ENCODE data around the gene GPR42. TPM values are rescaled to one million over a fixed set of nuclear protein-coding genes. Genes with fewer than 3 reads are reported as not detected.

The GPR42 gene
- total and polyA plus RNA-seq, 2 of the 4 experiments (the other 2 are of a cell fraction): not detected

DNA sequence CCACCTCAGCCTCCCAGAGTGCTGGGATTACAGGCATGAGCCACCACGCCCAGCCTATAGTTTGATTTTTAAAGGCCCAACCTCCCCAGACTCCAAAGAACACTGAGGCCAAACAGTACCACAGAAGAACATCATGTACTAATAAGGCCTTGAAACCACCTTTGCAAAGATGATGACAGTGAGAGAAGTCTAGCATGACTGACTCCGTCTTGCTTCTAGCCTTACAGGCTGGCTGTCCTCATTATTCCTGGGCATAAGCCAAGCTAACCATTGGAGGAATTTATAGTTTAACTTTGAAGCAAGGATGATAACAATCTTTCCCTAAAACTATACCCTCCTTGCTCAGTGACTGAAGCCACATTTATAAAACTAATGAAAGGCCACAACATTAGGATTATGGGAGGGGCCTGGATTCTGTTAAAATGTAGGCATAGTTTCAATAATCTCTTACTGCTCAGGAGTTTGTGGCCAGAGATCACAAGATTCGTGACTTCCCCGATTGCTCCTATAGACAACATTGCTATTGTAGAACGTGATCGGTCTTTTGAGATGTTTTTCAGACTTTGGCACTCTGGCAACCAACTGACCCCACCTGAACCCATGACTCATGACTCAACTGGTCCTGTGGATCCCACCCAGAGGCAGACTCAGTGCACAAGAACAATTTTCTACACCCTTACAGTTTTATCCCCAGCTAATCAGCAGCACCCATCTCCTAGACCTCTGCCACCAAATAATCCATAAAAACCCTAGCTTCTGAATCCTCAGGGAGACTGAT lies 17.6 kb downstream of the GPR42 start:
- Histone ChIP-seq H2AK9ac (replicated peaks; ENCODE audit: low read depth, low read length, poor library complexity) (no peak overlapping the region), H2AK5ac (ENCODE audit: low read depth, low read length) (no peak overlapping the region), H3K23ac (ENCODE audit: low read depth, low read length) (no peak overlapping the region), H2BK120ac (ENCODE audit: low read depth, low read length) (no peak overlapping the region), H3K56ac (ENCODE audit: extremely low read depth, insufficient read depth, low read length) (no peak overlapping the region), H3K4ac (ENCODE audit: low read depth, low read length) (no peak overlapping the region), H3K9me3 (ENCODE audit: control insufficient read depth, insufficient read depth, low read length) (0 out of 2 replicates have a peak, but pooled peaks cover 1% of the 10 kb centered on the region), H3K4me1 (ENCODE audit: control insufficient read depth, insufficient read depth, low read length) (no peaks in the 10 kb centered on the region), H4K8ac (ENCODE audit: low read depth in 2 of 2, low read length in 2 of 2) (no peak overlapping the region), H3K27me3 (ENCODE audit: control insufficient read depth, insufficient read depth, low read length) (0 out of 2 replicates have a peak, but pooled peaks cover 1% of the 10 kb centered on the region), H2BK15ac (ENCODE audit: low read depth, low read length) (no peak overlapping the region), H3K36me3 (ENCODE audit: control insufficient read depth, insufficient read depth, low read length) (no peaks in the 10 kb centered on the region), H3K9me1 (ENCODE audit: insufficient read depth, low read length) (no peaks in the 10 kb centered on the region), H4K91ac (ENCODE audit: insufficient read depth, low read depth, low read length) (no peak overlapping the region), H3K14ac (replicated peaks; ENCODE audit: low read depth, low read length) (no peak overlapping the region), H4K20me1 (ENCODE audit: insufficient read depth, low read length) (no peaks in the 10 kb centered on the region), H3K9ac (ENCODE audit: low read depth, low read length) (no peak overlapping the region), H3K4me2 (ENCODE audit: low read depth, low read length) (no peak overlapping the region), H4K5ac (ENCODE audit: low read depth, low read length) (no peak overlapping the region), H3K79me1 (ENCODE audit: low read depth in 1 of 2, low read length in 2 of 2) (no peaks in the 10 kb centered on the region), H3K18ac (ENCODE audit: low read depth, low read length) (no peak overlapping the region), H2AFZ (replicated peaks; ENCODE audit: low read length, poor library complexity) (no peak overlapping the region), H2BK5ac (ENCODE audit: low read depth, low read length, poor library complexity, severe bottlenecking) (no peak overlapping the region), H3K4me3 (ENCODE audit: insufficient read depth, low read depth, low read length) (no peak overlapping the region), H3K27ac (ENCODE audit: insufficient read depth, low read length) (no peak overlapping the region), H2BK20ac (ENCODE audit: low read depth, low read length) (no peak overlapping the region)
- intact Hi-C loops (cut with micrococcal nuclease) (no loop called here), dilution Hi-C loops (cut with HindIII; ENCODE audit: low sequenced_read_pairs, unreplicated experiment) (no loop called here), in situ Hi-C loops (cut with MboI; ENCODE audit: low sequenced_read_pairs) (no loop called here)
- no peak for ATAC-seq (ENCODE audit: low read depth)
- TF ChIP-seq BHLHE40 (IDR thresholded peaks at IDR 0.05; ENCODE audit: low read depth, low read length) (no peak), RFX5 (IDR thresholded peaks at IDR 0.05; ENCODE audit: low read depth, low read length) (no peak), RCOR1 (IDR thresholded peaks at IDR 0.05; ENCODE audit: insufficient replicate concordance, low read length) (no peak), RAD21 (IDR thresholded peaks at IDR 0.05; ENCODE audit: low read length) (no peak), POLR2A (IDR thresholded peaks at IDR 0.05; ENCODE audit: low read depth, low read length) (no peak), CEBPB (IDR thresholded peaks at IDR 0.05; ENCODE audit: low read depth, low read length) (no peak), NFE2L2 (IDR thresholded peaks at IDR 0.05; ENCODE audit: low read depth, low read length) (no peak)
- TF ChIP-seq, protein P1, sequence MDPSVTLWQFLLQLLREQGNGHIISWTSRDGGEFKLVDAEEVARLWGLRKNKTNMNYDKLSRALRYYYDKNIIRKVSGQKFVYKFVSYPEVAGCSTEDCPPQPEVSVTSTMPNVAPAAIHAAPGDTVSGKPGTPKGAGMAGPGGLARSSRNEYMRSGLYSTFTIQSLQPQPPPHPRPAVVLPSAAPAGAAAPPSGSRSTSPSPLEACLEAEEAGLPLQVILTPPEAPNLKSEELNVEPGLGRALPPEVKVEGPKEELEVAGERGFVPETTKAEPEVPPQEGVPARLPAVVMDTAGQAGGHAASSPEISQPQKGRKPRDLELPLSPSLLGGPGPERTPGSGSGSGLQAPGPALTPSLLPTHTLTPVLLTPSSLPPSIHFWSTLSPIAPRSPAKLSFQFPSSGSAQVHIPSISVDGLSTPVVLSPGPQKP (IDR thresholded peaks at IDR 0.05; ENCODE audit: borderline replicate concordance, low read depth, low read length): no peak
- TF ChIP-seq, protein P2, sequence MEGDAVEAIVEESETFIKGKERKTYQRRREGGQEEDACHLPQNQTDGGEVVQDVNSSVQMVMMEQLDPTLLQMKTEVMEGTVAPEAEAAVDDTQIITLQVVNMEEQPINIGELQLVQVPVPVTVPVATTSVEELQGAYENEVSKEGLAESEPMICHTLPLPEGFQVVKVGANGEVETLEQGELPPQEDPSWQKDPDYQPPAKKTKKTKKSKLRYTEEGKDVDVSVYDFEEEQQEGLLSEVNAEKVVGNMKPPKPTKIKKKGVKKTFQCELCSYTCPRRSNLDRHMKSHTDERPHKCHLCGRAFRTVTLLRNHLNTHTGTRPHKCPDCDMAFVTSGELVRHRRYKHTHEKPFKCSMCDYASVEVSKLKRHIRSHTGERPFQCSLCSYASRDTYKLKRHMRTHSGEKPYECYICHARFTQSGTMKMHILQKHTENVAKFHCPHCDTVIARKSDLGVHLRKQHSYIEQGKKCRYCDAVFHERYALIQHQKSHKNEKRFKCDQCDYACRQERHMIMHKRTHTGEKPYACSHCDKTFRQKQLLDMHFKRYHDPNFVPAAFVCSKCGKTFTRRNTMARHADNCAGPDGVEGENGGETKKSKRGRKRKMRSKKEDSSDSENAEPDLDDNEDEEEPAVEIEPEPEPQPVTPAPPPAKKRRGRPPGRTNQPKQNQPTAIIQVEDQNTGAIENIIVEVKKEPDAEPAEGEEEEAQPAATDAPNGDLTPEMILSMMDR (conservative IDR thresholded peaks at IDR 0.05; ENCODE audit: low read depth, low read length): no peak
- TF ChIP-seq, protein P3, sequence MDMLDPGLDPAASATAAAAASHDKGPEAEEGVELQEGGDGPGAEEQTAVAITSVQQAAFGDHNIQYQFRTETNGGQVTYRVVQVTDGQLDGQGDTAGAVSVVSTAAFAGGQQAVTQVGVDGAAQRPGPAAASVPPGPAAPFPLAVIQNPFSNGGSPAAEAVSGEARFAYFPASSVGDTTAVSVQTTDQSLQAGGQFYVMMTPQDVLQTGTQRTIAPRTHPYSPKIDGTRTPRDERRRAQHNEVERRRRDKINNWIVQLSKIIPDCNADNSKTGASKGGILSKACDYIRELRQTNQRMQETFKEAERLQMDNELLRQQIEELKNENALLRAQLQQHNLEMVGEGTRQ (IDR thresholded peaks at IDR 0.05; ENCODE audit: low read depth, low read length): no peak
- no peak for DNase-seq
- no TSS peak for BruUV-seq (replicated peaks)
- 56% methylated on average over 3 of the region's 6 CpGs; no CpG with 5 or more reads in 1 of the 2 experiments for WGBS, 2 experiments (ENCODE audit: extremely low coverage in 2 of 2, insufficient read length in 1 of 2)
- ChIA-PET CTCF (no interaction called here), POLR2A (ENCODE audit: unreplicated experiment) (no interaction called here)
